ENCODE measurements around the gene NKAIN2. TPM values are rescaled to one million over a fixed set of nuclear protein-coding genes. Genes with fewer than 3 reads are reported as not detected.

NKAIN2 gene
- total RNA-seq, 1 experiment from 2014 or later = not detected

DNA sequence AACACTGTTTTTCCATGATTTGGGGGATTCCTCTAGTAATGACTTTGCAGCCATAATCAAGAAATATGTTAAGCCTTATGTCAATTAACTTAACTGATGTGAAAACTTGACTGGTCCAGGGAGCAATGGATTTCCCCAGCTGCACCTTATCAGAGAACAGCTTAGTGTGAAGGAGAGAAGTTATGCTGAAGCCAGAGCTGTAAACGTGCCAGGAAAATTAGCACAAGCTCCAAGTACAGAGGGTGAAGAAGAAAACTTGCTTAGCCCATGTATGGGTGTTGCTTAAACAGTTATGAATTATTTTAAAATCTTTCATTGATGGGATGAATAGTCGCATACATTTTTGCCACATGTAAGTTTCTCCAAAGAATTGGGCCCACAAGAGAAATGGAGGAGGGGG is 943.7 kb downstream of the NKAIN2 start:
- TF ChIP-seq RAD21 (IDR thresholded peaks at IDR 0.05; ENCODE audit: low read depth) (no peak), SP1 (IDR thresholded peaks at IDR 0.05; ENCODE audit: low read depth) (no peak), JUND (IDR thresholded peaks at IDR 0.05) (no peak), ZBTB33 (IDR thresholded peaks at IDR 0.05; ENCODE audit: extremely low read depth, insufficient replicate concordance, low read length) (no peak), ZFX (IDR thresholded peaks at IDR 0.05) (no peak), CBX3 (IDR thresholded peaks at IDR 0.05; ENCODE audit: low read depth) (no peak), YY1 (IDR thresholded peaks at IDR 0.05; ENCODE audit: extremely low read depth, insufficient replicate concordance, low read depth, low read length) (no peak), EZH2 (IDR thresholded peaks at IDR 0.05) (no peak), EGR1 (IDR thresholded peaks at IDR 0.05; ENCODE audit: low read depth) (no peak), POLR2AphosphoS5 (IDR thresholded peaks at IDR 0.05; ENCODE audit: low read depth, low read length) (no peak), ELF1 (IDR thresholded peaks at IDR 0.05; ENCODE audit: borderline replicate concordance, low read depth) (no peak), SIN3A (IDR thresholded peaks at IDR 0.05; ENCODE audit: low read depth) (no peak), SRF (IDR thresholded peaks at IDR 0.05; ENCODE audit: low read depth) (no peak), CEBPB (IDR thresholded peaks at IDR 0.05; ENCODE audit: low read depth) (no peak)
- TF ChIP-seq, protein P1, sequence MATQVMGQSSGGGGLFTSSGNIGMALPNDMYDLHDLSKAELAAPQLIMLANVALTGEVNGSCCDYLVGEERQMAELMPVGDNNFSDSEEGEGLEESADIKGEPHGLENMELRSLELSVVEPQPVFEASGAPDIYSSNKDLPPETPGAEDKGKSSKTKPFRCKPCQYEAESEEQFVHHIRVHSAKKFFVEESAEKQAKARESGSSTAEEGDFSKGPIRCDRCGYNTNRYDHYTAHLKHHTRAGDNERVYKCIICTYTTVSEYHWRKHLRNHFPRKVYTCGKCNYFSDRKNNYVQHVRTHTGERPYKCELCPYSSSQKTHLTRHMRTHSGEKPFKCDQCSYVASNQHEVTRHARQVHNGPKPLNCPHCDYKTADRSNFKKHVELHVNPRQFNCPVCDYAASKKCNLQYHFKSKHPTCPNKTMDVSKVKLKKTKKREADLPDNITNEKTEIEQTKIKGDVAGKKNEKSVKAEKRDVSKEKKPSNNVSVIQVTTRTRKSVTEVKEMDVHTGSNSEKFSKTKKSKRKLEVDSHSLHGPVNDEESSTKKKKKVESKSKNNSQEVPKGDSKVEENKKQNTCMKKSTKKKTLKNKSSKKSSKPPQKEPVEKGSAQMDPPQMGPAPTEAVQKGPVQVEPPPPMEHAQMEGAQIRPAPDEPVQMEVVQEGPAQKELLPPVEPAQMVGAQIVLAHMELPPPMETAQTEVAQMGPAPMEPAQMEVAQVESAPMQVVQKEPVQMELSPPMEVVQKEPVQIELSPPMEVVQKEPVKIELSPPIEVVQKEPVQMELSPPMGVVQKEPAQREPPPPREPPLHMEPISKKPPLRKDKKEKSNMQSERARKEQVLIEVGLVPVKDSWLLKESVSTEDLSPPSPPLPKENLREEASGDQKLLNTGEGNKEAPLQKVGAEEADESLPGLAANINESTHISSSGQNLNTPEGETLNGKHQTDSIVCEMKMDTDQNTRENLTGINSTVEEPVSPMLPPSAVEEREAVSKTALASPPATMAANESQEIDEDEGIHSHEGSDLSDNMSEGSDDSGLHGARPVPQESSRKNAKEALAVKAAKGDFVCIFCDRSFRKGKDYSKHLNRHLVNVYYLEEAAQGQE (IDR thresholded peaks at IDR 0.05; ENCODE audit: low read depth) = no peak
- TF ChIP-seq, protein P2, sequence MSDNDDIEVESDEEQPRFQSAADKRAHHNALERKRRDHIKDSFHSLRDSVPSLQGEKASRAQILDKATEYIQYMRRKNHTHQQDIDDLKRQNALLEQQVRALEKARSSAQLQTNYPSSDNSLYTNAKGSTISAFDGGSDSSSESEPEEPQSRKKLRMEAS (IDR thresholded peaks at IDR 0.05) = no peak
- intact Hi-C loops (cut with micrococcal nuclease) = no loop called here
- Histone ChIP-seq H3K27ac (ENCODE audit: low read depth, low read length) (no peak overlapping the region), H3K4me1 (ENCODE audit: control insufficient read depth in 1 of 2, insufficient read depth in 2 of 2, low read length in 2 of 2) (no peaks in the 10 kb centered on the region), H2AFZ (ENCODE audit: low read depth, low read length, poor library complexity, severe bottlenecking) (no peak overlapping the region), H3K4me2 (ENCODE audit: low read length) (no peak overlapping the region), H3K9ac (ENCODE audit: low read length) (no peak overlapping the region), H3K9me2 (ENCODE audit: insufficient read depth) (no peaks in the 10 kb centered on the region), H4K20me1 (ENCODE audit: insufficient read depth) (no peaks in the 10 kb centered on the region), H3K36me3 (ENCODE audit: control insufficient read depth in 1 of 2, insufficient read depth in 2 of 2, low read length in 2 of 2) (no peaks in the 10 kb centered on the region), H3K79me2 (ENCODE audit: insufficient read depth, low read length) (no peaks in the 10 kb centered on the region), H3K27me3 (ENCODE audit: insufficient read depth, low read length) (peaks cover 29% of the 10 kb centered on the region), H3K4me3 (replicated peaks in 1 of 2; ENCODE audit: low read depth in 1 of 2, low read length in 2 of 2) (no peak overlapping the region), H3K9me3 (ENCODE audit: control insufficient read depth in 1 of 2, insufficient read depth in 1 of 2, low read depth in 1 of 2, low read length in 2 of 2) (no peaks in the 10 kb centered on the region)
- ChIA-PET POLR2A (no interaction called here), CTCF (no interaction called here), RAD21 (ENCODE audit: low non-redundant PET in 1 of 2, low total read pairs in 2 of 2, uncharacterized antibody in 2 of 2, unreplicated experiment in 2 of 2) (no interaction called here)
- DNase-seq (ENCODE audit: low read depth, low spot score) = no peak
- BruUV-seq (replicated peaks) = no TSS peak
- ATAC-seq = no peak
